22Rv1 (cell line): ENCODE results near the gene TMC8.

Experiments
- H3K27ac ChIP-seq: fragments of 450-650 bp; 2 replicates; pipeline ENCODE4 v1.5.1; 2017
- ZFX ChIP-seq: fragments of 450-650 bp; IDR thresholded peaks from 2 replicates; pipeline ENCODE4 v1.6.1; 2017; ENCODE audit warnings: antibody characterized with exemption, borderline replicate concordance
- TF ChIP-seq, protein P1 (sequence below): fragments of 450-650 bp; IDR thresholded peaks from 2 replicates; pipeline ENCODE4 v1.5.1; 2017; ENCODE audit warnings: mild to moderate bottlenecking

The TMC8 gene

GRCh38 chr17:78174870-78175642 is 44.5 kb downstream of the TMC8 start:
- no peak for TF ChIP-seq ZFX
- TF ChIP-seq, protein P1, sequence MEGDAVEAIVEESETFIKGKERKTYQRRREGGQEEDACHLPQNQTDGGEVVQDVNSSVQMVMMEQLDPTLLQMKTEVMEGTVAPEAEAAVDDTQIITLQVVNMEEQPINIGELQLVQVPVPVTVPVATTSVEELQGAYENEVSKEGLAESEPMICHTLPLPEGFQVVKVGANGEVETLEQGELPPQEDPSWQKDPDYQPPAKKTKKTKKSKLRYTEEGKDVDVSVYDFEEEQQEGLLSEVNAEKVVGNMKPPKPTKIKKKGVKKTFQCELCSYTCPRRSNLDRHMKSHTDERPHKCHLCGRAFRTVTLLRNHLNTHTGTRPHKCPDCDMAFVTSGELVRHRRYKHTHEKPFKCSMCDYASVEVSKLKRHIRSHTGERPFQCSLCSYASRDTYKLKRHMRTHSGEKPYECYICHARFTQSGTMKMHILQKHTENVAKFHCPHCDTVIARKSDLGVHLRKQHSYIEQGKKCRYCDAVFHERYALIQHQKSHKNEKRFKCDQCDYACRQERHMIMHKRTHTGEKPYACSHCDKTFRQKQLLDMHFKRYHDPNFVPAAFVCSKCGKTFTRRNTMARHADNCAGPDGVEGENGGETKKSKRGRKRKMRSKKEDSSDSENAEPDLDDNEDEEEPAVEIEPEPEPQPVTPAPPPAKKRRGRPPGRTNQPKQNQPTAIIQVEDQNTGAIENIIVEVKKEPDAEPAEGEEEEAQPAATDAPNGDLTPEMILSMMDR, result no peak; the same call in 1 of the 2 replicates
- H3K27ac ChIP-seq, result peak overlapping the region; percentile 98

- TF ChIP-seq, protein P1, result no peak
- no peak for TF ChIP-seq ZFX
- peak overlapping the region; percentile 98 for H3K27ac ChIP-seq
Measured at GRCh38 chr17:78175643-78175981, 45.0 kb downstream of the TMC8 start.

GRCh38 chr17:78176548-78177025 is 46.0 kb downstream of the TMC8 start:
- TF ChIP-seq ZFX, result no peak
- TF ChIP-seq, protein P1, result peak; percentile 96
- peak overlapping the region; percentile 98 for H3K27ac ChIP-seq

GRCh38 chr17:78179372-78179771 is 48.8 kb downstream of the TMC8 start:
- TF ChIP-seq, protein P1, result no peak
- no peak for TF ChIP-seq ZFX
- H3K27ac ChIP-seq, result peak overlapping the region; percentile 98; the same call in 1 of the 2 replicates

DNA sequence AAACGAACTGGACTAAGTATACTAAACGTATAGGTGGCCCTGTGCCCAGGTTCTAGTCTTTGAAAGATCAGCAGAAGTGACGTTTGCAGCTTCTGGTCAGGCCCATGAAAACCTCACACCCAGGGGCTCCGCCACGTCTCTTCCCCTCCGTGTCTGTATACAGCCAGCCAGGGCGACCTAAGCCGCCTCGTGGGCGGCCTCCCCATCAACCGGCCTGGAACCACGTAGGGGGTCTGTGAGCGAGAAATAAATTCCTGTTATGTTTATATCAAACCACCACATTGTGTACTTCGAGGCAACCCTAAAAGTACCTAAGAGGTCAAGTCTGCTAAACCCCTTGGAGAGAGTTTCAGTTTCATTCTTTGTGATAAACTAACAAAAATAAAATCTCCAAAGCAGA is 49.5 kb downstream of the TMC8 start:
- no peak overlapping the region for H3K27ac ChIP-seq
- TF ChIP-seq ZFX, result no peak
- TF ChIP-seq, protein P1, result no peak

- H3K27ac ChIP-seq, result no peak overlapping the region
- TF ChIP-seq, protein P1, result no peak
- no peak for TF ChIP-seq ZFX
Measured at GRCh38 chr17:78180508-78180907, 49.9 kb downstream of the TMC8 start.

DNA sequence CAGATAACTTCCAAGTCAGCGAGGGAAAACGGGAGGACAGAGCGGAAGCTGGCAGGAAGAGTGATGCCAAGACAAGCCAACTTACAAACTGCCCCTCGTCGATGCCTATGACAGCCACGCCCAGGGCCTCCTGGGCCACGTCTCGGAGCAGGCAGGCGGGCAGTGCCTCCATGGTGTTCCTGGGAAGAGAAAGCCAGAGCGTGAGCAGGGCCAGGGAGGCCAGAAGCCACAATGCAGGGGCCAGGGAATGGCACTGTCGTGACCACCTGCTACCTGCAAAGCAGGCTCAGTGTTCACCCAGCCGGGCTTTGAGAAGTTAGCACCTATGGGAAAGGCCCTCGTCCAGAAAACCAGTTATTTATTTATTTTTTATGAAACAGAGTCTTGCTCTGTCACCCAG is 51.9 kb downstream of the TMC8 start:
- TF ChIP-seq ZFX, result no peak
- TF ChIP-seq, protein P1, result no peak
- H3K27ac ChIP-seq, result no peak overlapping the region
